SK-N-SH (cell line): Measurements from ENCODE around the gene GNB2. TPM values are rescaled to one million over a fixed set of nuclear protein-coding genes. Genes with fewer than 3 reads are reported as not detected.
A peak's percentile ranks its signal among the peaks of the same experiment; 100 is the strongest.

ENCODE experiments used
- CTCF ChIA-PET: fragments of 300-600, 350-600 bp; formaldehyde crosslinking; extraction: SDS; loops from one replicate; lab custom pipeline; 2021; lab: Yijun Ruan, JAX
- POLR2A ChIA-PET: fragments of 350-600 bp; sonication (Branson Sonifier 250); formaldehyde crosslinking; extraction: SDS; loops from one replicate; lab custom pipeline; 2020; ENCODE audit warnings: antibody characterized with exemption, inconsistent platforms; lab: Yijun Ruan, JAX
- DNase-seq: peaks from one replicate; pipeline ENCODE4 v3.0.0; 2012
- H2AFZ ChIP-seq: fragments of 200-600 bp; sonication (generic); 2 replicates; pipeline ENCODE4 v1.8.1; 2016; ENCODE audit warnings: antibody characterized with exemption, mild to moderate bottlenecking, low read depth
- H3F3A ChIP-seq: fragments of 200-600 bp; sonication (generic); replicated peaks from 2 replicates; pipeline ENCODE3; 2016; ENCODE audit warnings: antibody characterized with exemption, mild to moderate bottlenecking; ENCODE audit not compliant: insufficient read depth
- H3K27ac ChIP-seq, 2 experiments: fragments of 200-500 bp in 1 of 2; fragments of 200-600 bp in 1 of 2; sonication (Bioruptor generic) in 1 of 2; sonication (generic), shearing (Covaris generic) in 1 of 2; 2 replicates each; pipeline versions ENCODE4 v1.5.1 to v1.6.1; 2014 to 2016; ENCODE audit warnings: low read depth in 2 of 2, inconsistent platforms in 1 of 2, low read length in 1 of 2, mild to moderate bottlenecking in 1 of 2, mixed read lengths in 1 of 2
- H3K27me3 ChIP-seq: fragments of 200-600 bp; sonication (generic), shearing (Covaris generic); 2 replicates; pipeline ENCODE4 v1.6.1; 2016; ENCODE audit warnings: mixed run types; ENCODE audit not compliant: insufficient read depth
- H3K36me3 ChIP-seq, 2 experiments: fragments of 200-500 bp in 1 of 2; fragments of 200-600 bp in 1 of 2; sonication (Bioruptor generic) in 1 of 2; sonication (generic) in 1 of 2; replicated peaks in 1 of 2; 2 replicates each; pipeline versions ENCODE3 to v1.5.1; 2014 to 2016; ENCODE audit warnings: low read length in 1 of 2, mild to moderate bottlenecking in 1 of 2; ENCODE audit not compliant: insufficient read depth in 2 of 2, control insufficient read depth in 1 of 2
- H3K4me1 ChIP-seq, 2 experiments: fragments of 200-500 bp in 1 of 2; fragments of 200-600 bp in 1 of 2; sonication (Bioruptor generic) in 1 of 2; sonication (generic), shearing (Covaris generic) in 1 of 2; 2 replicates each; pipeline versions ENCODE4 v1.5.1 to v1.6.1; 2014 to 2016; ENCODE audit warnings: low read depth in 1 of 2, low read length in 1 of 2, mixed run types in 1 of 2; ENCODE audit not compliant: insufficient read depth in 2 of 2, control insufficient read depth in 1 of 2
- H3K4me2 ChIP-seq: fragments of 200-600 bp; sonication (generic), shearing (Covaris generic); 2 replicates; pipeline ENCODE4 v1.6.1; 2017; ENCODE audit warnings: mixed run types
- H3K4me3 ChIP-seq, 2 experiments: fragments of 200-500 bp in 1 of 2; fragments of 200-600 bp in 1 of 2; sonication (Bioruptor generic) in 1 of 2; sonication (generic), shearing (Covaris generic) in 1 of 2; 2 replicates each; pipeline versions ENCODE4 v1.5.1 to v1.8.1; 2014 to 2016; ENCODE audit warnings: low read depth in 2 of 2, inconsistent platforms in 1 of 2, low read length in 1 of 2, mild to moderate bottlenecking in 1 of 2, mixed read lengths in 1 of 2, moderate library complexity in 1 of 2
- H3K79me2 ChIP-seq: fragments of 200-600 bp; sonication (generic); 2 replicates; pipeline ENCODE4 v1.8.1; 2017; ENCODE audit warnings: mild to moderate bottlenecking; ENCODE audit not compliant: insufficient read depth
- H3K9ac ChIP-seq: fragments of 200-600 bp; sonication (generic); 2 replicates; pipeline ENCODE4 v1.6.1; 2017; ENCODE audit warnings: mixed run types
- H3K9me2 ChIP-seq: fragments of 200-600 bp; sonication (generic); 2 replicates; pipeline ENCODE4 v1.6.1; 2017; ENCODE audit warnings: mixed run types
- H3K9me3 ChIP-seq: fragments of 200-600 bp; sonication (generic); 2 replicates; pipeline ENCODE4 v1.6.1; 2017; ENCODE audit warnings: mixed run types, mild to moderate bottlenecking, moderate library complexity
- H4K20me1 ChIP-seq: fragments of 200-600 bp; sonication (generic); 2 replicates; pipeline ENCODE4 v1.6.1; 2017; ENCODE audit warnings: mild to moderate bottlenecking, mixed run types; ENCODE audit not compliant: insufficient read depth
- CHD2 ChIP-seq: fragments of 150-350 bp; IDR thresholded peaks from 2 replicates; pipeline ENCODE4 v1.6.1; 2018; ENCODE audit warnings: low read length; ENCODE audit not compliant: partially characterized antibody
- CTCF ChIP-seq: fragments of 200-600 bp; sonication (generic); IDR thresholded peaks from 2 replicates; pipeline ENCODE4 v1.6.1; 2017; ENCODE audit warnings: antibody characterized with exemption, mild to moderate bottlenecking, moderate library complexity
- GABPA ChIP-seq: IDR thresholded peaks from 2 replicates; pipeline ENCODE4 v1.4.0; 2012; ENCODE audit warnings: low read depth, mild to moderate bottlenecking
- JUND ChIP-seq: IDR thresholded peaks from 2 replicates; pipeline ENCODE4 v1.4.0; 2012
- MAX ChIP-seq: IDR thresholded peaks from 2 replicates; pipeline ENCODE4 v1.4.0; 2012; ENCODE audit warnings: low read depth
- MEF2A ChIP-seq: IDR thresholded peaks from 2 replicates; pipeline ENCODE4 v1.4.0; 2012; ENCODE audit warnings: low read depth, borderline replicate concordance
- MXI1 ChIP-seq: IDR thresholded peaks from 2 replicates; pipeline ENCODE4 v1.6.1; 2012; ENCODE audit warnings: mild to moderate bottlenecking, low read depth, low read length, improper control_type of control experiment
- RAD21 ChIP-seq: IDR thresholded peaks from 2 replicates; pipeline ENCODE4 v1.6.1; 2012; ENCODE audit warnings: mild to moderate bottlenecking, low read length
- RCOR1 ChIP-seq: fragments of 150-350 bp; IDR thresholded peaks from 2 replicates; pipeline ENCODE4 v1.6.1; 2017; ENCODE audit warnings: antibody characterized with exemption, low read length
- SIN3A ChIP-seq: IDR thresholded peaks from 2 replicates; pipeline ENCODE4 v1.6.1; 2012; ENCODE audit warnings: low read depth, mild to moderate bottlenecking, low read length, moderate library complexity, borderline replicate concordance
- SMC3 ChIP-seq: IDR thresholded peaks from 2 replicates; pipeline ENCODE4 v1.6.1; 2012; ENCODE audit warnings: low read depth, low read length, improper control_type of control experiment
- TEAD4 ChIP-seq: IDR thresholded peaks from 2 replicates; pipeline ENCODE4 v1.4.0; 2012; ENCODE audit warnings: mild to moderate bottlenecking, borderline replicate concordance; ENCODE audit not compliant: insufficient read depth
- WGBS: methylation state at CpG from one replicate; pipeline ENCODE4 v1.1.6; 2017; ENCODE audit warnings: low lambda C conversion rate; 5-methylcytosine and 5-hydroxymethylcytosine counted together
- polyA plus RNA-seq, 3 experiments: library from polyadenylated mRNA; depleted of rRNA; stranded (reverse); fragments of >200 nt; gene quantifications; 2 replicates each; pipeline ENCODE4 v1.2.3, GENCODE V29; 2012
- TF ChIP-seq, protein P1 (sequence below): IDR thresholded peaks from 2 replicates; pipeline ENCODE4 v1.6.1; 2012; ENCODE audit warnings: mild to moderate bottlenecking, low read depth, low read length, moderate library complexity

GNB2 gene
- polyA plus RNA-seq, 1 of the 3 experiments (the other 2 are of a cell fraction), result 398 TPM

GRCh38 chr7:100691676-100692577 lies 18.4 kb downstream of the GNB2 start:
- POLR2A ChIA-PET, result interaction anchor here (0.6 to 2.9 kb wide), 7 partner anchors 9 to 435 kb away, joined by 3 to 14 read pairs (median 6); partner anchors contain the start of gene SERPINE1
- Histone ChIP-seq H3K36me3 (peaks cover 6 to 25% of the 10 kb centered on the region in 2 experiments), H3K79me2 (peaks cover 55% of the 10 kb centered on the region), H3K4me2 (peak overlapping the region; percentile 99), H2AFZ (no peak overlapping the region), H3K27me3 (no peaks in the 10 kb centered on the region), H3K9ac (peak overlapping the region; percentile 92; the same call in 1 of the 2 replicates), H3F3A (peaks cover 25% of the 10 kb centered on the region), H3K9me2 (no peaks in the 10 kb centered on the region), H4K20me1 (peaks cover 52% of the 10 kb centered on the region), H3K4me1 (peaks cover 18 to 23% of the 10 kb centered on the region in 2 experiments), H3K4me3 (peak overlapping the region; percentile 66 to 87), H3K27ac (peak overlapping the region in 1 of 2 experiments; percentile 43; a peak in 2 of 4 replicates), H3K9me3 (no peaks in the 10 kb centered on the region)
- CTCF ChIA-PET, result interaction anchor here (0.5 to 11.0 kb wide), 76 partner anchors 8 to 966 kb away, joined by 3 to 227 read pairs (median 5); partner anchors contain the start of genes ACTL6B, AGFG2, EPHB4 and EPO
- peak; percentile 98 for DNase-seq
- TF ChIP-seq RAD21, result peak; percentile 89
- TF ChIP-seq TEAD4, result no peak
- TF ChIP-seq SMC3, result peak; percentile 84
- 0 out of 2 replicates have a peak, but pooled peaks have one; percentile 22 for TF ChIP-seq RCOR1
- TF ChIP-seq SIN3A, result peak; percentile 75; the same call in 1 of the 2 replicates
- no peak for TF ChIP-seq MEF2A
- peak; percentile 69; the same call in 1 of the 2 replicates for TF ChIP-seq MXI1
- peak; percentile 67; the same call in 1 of the 2 replicates for TF ChIP-seq MAX
- TF ChIP-seq CTCF, result peak; percentile 98
- TF ChIP-seq, protein P1, sequence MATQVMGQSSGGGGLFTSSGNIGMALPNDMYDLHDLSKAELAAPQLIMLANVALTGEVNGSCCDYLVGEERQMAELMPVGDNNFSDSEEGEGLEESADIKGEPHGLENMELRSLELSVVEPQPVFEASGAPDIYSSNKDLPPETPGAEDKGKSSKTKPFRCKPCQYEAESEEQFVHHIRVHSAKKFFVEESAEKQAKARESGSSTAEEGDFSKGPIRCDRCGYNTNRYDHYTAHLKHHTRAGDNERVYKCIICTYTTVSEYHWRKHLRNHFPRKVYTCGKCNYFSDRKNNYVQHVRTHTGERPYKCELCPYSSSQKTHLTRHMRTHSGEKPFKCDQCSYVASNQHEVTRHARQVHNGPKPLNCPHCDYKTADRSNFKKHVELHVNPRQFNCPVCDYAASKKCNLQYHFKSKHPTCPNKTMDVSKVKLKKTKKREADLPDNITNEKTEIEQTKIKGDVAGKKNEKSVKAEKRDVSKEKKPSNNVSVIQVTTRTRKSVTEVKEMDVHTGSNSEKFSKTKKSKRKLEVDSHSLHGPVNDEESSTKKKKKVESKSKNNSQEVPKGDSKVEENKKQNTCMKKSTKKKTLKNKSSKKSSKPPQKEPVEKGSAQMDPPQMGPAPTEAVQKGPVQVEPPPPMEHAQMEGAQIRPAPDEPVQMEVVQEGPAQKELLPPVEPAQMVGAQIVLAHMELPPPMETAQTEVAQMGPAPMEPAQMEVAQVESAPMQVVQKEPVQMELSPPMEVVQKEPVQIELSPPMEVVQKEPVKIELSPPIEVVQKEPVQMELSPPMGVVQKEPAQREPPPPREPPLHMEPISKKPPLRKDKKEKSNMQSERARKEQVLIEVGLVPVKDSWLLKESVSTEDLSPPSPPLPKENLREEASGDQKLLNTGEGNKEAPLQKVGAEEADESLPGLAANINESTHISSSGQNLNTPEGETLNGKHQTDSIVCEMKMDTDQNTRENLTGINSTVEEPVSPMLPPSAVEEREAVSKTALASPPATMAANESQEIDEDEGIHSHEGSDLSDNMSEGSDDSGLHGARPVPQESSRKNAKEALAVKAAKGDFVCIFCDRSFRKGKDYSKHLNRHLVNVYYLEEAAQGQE, result no peak
- no peak for TF ChIP-seq JUND
- TF ChIP-seq CHD2, result peak; percentile 43
- TF ChIP-seq GABPA, result no peak
- WGBS, result 40% methylated on average over 28 of the region's 28 CpGs
